ENCODE data around the gene ZBTB37.

GRCh38 chr1:173868266-173869020, at the start of gene ZBTB37:
- peak in 1 of 2 donors; percentile 28 for TF ChIP-seq POLR2AphosphoS5 (IDR thresholded peaks at IDR 0.05; ENCODE audit: insufficient read depth in 1 of 2, low read depth in 1 of 2)
- no peak for TF ChIP-seq CTCF (IDR thresholded peaks at IDR 0.05)
- TF ChIP-seq POLR2A (IDR thresholded peaks at IDR 0.05): peak in 1 of 2 donors; percentile 7

All from vagina (tissue), 2 donors.